NT2/D1 (cell line): ENCODE data around the gene XK.

Source experiments
- SUZ12 ChIP-seq: IDR thresholded peaks from 2 replicates; pipeline ENCODE4 v1.6.1; 2011; ENCODE audit not compliant: insufficient read length, insufficient read depth; ENCODE audit errors: extremely low read depth
- YY1 ChIP-seq: IDR thresholded peaks from 2 replicates; pipeline ENCODE4 v1.6.1; 2011; ENCODE audit not compliant: insufficient read length, insufficient read depth
- ZNF274 ChIP-seq: IDR thresholded peaks from 2 replicates; pipeline ENCODE4 v1.6.1; 2011; ENCODE audit warnings: mild to moderate bottlenecking, low read depth, low read length

- TF ChIP-seq SUZ12 = no peak
- TF ChIP-seq YY1 = no peak
- TF ChIP-seq ZNF274 = no peak
These were observed 28.9 kb downstream of the XK start for GRCh38 chrX:37714479-37714878.
